DLD1 (cell line): ENCODE measurements around the gene SDK2.

Source experiments
- in situ Hi-C: cut with HindIII; loops from 2 replicates; pipeline ENCODE4 v1.10.0; 2017; ENCODE audit warnings: low sequenced_read_pairs

Gene SDK2

DNA sequence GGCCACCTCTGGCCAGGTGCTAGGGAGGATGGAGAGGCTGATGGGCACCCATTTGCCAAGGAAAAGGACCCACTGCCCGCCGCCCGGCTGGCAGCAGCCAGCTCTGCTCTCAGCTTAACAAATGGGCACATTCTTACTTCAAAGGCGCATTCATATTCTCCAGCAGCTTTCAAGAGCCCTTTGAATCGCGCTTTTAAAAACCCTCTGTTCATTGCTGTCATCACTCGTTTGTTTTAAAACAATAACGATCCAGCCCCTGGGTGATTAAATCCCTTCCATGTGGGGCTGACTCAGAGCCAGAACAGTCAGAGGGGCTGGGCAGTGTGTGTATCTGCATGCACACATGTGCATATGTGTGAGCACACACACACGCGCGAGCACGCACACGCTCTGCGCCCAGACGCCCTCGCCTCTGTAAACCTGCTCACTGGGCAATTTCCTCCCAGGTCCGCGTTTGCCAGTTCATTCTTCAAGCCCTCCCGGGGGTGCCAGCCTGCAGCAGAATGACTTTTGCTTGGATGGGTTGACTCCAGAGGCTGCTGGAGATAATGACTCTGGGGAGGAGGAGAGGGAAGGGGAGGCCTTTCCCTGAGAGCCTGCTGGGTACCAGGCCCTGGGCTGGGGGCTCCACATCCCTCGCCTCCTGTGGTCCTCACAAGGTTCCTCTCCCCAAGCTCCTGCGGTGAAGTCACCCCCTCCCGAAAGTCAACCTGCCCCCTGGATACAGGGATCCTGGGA, 133.1 kb downstream of the SDK2 start:
- in situ Hi-C loops, result no loop called here

DNA sequence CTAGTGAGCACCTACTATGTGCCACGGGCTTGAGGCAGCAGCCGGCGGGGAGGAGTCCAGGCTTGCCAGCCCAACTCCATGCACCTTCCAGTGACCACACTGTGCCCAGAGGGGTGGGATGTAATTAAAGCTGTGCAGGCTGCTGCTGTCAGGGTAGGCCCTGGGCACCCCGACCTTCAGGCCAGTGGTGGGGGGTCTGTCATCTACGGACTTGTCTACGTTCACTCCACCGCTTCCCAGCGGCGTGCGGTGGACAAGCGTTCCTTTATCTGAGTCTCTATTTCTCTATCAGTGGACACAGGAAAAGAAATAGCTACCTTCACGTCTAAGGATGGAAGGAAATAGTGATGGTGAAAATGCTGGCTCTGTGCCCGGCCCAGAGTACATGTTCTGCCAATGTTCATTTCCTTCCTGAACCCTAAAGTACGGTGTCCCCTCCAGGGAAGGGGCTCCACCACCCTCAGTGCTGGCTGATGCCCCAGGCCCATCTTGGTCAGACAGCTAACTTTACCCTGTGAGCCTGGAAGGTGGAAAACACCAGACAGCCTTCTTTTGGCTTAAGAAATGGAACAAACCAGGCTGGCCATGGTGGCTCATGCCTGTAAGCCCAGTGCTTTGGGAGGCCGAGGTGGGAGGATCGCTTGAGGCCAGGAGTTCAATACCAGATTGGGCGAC, 135.2 kb downstream of the SDK2 start:
- in situ Hi-C loops, result no loop called here

DNA sequence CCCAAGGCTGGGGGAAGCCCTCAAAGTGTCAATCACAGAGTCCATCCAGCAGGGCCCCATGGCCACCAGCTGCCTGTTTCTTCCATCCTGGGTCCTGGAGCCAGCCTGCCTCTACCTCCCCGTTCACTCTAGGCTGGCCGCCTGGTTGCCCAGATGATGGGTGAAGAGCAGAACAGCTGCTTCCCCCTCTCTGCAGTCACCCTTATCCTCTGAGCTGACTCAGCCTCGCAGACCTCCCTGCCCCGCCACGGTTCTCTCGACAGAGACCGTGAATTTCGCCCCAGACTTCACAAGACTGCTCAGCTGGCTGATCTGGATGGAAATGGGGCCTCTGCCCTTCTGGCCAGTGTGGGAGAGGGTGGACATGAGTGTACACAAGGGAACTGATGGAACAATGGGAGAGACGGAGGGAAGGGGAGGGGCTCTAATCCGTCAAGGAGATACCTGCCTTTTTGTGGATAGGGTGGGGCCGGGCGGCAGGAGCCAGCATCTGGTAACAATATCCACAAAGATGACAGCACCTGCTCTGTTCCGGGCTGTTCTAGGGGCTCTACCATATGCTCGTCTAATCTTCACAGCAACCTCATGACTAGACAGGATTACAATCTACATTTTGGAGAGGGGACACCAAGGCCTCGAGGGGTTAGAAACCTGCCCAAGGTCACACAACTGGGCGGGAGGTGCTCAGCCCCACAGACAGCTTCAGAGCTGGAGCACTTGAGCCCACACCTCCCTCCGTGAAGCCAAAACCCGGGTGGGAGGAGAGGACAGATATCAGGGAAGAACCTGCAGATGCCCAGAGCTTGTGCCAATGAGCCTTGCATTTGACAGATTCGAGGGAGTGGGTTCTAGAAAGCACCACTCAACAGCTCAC, 136.0 kb downstream of the SDK2 start:
- in situ Hi-C loops, result no loop called here

DNA sequence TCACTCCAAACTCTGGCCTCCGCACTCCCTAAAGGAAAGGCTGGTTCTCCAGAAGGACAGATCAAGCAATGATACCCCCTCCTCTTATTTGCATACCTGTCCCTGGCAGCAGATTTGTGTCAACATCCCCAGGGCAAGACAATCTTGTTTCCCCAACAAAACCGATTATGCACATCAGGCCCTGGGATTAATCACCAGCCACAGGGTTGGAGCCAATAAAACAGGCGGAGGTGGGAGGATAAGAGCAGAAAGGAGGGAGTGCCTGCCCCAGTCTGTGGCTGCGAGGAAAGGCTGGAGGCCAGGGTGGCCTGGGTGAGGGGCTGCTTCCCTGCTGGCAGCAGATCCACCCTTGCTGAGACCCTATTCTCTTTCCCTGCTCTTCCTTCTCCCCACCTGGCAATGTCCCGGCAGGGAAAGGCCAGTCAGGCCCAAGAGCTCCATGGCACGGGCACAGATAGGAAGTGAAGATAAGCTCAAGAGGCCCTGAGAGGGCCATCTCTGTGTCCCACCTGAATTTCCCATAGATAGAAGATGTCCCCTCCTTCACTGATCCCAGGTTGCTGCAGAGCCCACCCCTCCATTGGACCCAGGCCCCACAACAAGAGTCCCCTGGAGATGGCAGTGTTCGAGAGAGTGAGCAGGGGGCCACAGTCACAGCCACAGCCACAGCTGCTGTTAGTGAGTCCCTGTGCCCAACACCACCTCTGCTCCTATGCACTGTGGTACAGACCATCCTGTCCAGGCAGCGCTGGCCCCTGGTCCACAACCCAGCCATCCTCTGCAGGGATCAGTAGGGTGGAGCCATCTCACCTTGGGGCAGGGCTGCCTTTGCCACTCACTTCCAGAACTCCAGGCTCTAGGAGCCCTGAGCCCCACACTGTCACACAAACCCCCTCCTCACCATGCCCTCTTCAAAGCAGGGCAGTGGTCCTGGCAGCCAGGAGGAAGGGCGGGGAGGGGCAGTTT, 137.5 kb downstream of the SDK2 start:
- in situ Hi-C loops, result no loop called here

DNA sequence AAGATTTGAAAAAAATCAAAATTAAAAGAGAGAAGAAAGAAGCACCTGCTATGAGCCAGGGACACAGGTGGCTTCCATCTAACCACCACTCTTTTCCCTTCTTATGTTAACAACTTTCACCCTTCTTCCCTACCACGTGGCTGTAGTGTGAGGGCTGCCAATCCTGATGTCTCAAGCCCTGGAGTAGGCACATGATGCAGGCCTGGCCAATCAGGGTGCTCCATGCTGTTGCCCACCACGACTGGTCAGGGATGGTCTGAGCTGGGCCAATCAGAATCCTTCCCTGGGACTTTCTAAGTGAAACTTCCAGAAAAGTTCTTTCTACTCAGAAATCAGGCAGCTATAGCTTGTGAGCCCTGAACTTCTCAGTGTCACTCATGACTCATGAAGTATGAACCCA, 140.7 kb downstream of the SDK2 start:
- in situ Hi-C loops, result no loop called here

DNA sequence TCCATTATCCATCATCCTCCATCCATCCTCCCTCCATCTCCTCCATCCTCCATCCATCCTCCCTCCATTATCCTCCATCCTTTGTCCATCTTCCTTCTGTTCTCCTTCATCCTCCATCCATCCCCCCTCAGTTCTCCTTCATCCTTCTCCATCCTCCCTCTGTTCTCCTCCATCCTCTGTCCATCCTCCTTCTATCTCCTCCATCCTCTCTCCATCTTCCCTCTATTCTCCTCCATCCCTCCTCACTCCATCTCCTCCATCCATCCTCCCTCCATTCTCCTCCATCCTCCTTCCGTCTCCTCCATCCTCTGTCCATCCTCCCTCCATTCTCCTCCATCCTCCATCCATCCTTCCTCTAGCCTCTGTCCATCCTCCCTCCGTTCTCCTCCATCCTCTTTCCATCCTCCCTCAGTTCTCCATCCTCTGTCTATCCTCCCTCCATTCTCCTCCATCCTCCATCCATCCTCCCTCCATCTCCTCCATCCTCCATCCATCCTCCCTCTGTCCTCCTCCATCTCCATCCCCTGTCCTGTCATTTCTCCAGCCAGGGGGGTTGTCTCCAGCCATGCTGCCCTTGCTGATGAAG, 143.7 kb downstream of the SDK2 start:
- in situ Hi-C loops, result no loop called here

DNA sequence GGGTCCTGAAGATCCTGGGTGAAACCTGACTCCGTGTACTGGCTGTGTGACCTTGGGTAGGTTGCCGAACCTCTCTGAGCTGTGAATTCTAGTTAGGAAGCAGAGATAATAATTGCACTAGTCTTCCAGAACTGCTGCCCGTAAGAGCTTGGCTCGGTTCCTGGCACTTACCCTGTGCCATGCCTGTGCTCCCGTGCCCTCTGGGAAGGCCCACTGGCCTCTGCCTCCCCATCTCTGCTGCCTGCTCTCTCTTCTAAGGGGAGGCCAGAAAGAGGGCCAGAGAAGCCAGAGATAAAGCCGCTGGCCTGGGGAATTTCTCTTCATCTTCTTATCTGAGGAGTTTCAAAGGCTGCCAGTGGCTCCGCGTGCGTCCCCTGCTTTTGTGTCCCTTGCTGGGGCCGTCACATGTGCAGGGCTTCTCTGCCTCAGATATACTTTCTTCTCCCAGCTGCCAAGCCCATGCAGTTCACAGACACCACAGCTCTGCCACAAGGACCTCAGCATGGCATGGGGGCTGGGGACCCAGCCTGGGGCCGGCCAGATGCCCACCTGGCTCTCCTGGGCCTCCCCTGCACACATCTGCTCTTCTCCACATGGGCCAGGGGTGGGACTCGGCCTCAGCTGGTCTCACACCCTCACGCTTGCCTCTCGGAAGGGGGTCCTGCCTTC, 145.2 kb downstream of the SDK2 start:
- in situ Hi-C loops, result no loop called here

DNA sequence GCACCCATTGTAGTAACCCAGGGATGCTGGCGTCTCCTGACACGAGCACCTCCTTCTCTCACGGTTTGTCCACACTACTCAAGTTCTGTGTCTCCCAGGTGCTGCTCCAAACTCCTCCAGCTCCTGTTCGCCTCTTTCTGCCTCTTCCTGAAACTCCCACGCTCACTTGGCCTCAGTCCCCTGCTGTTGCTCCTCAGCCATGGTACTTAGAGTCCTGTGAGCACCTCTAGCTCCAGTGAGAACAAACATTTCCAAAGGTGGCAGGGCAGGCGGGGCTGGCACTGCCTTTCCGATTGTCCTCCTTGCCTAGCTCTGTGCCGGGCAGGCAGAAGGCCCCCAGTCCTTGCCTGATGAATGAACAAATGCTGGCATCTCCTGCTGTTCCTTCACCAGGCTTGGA, 146.1 kb downstream of the SDK2 start:
- in situ Hi-C loops, result no loop called here

DNA sequence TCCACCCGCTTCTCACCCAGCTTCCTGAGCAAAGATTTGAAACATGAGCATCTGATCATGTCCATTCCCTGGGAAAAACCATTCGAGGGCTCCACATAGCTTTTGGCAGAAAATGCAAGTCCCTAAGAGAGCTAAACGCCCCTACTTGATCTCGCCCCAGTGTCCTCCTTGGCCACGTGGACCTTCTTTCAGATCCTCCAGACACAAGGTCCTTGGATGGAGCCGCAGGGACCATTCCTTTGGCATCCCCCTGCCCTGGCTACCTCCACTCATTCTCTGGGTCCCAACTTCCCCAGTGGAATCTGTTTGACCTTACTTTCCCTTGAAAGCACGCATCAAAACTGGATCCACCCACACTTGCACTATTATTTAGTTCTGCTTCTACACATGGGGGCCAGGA, 146.5 kb downstream of the SDK2 start:
- in situ Hi-C loops, result no loop called here

DNA sequence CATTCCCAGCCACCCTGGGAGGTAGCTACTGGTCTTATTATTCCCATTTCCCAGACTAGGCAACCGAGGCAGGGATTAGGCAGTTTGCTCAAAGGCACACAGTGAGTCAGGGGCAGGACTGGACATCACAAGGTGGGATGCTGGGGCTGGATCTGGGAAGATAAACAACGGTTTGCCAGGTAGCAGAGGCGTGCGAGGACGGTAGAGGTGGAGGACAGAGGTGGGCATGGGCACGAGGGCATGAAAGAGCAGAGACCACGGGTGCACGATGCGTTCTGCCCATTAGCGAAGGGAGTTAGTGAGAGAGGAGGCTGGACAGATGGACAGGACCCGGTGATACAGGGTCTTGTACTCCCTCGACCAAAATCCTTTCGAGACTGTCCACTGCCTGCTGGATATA, 148.0 kb downstream of the SDK2 start:
- in situ Hi-C loops, result no loop called here

DNA sequence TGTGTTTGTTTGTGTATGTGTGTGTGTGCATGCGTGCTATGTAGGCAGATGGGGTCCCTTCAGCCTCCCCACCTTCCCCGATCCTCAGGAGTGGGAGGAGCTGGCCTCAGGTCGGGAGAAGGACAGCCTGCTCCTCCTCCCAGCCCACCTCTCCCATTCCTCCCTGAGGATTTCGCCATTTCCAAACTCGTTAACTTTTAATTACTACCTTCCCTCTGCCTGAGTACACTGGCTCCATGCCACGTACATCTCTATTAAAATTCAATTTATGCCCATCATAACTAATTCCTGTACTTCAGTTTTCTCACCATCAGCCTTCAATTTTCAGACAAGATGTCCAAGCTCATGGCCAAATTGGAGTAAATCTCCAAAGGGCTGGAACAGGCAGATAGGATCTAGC, 148.6 kb downstream of the SDK2 start:
- in situ Hi-C loops, result no loop called here

DNA sequence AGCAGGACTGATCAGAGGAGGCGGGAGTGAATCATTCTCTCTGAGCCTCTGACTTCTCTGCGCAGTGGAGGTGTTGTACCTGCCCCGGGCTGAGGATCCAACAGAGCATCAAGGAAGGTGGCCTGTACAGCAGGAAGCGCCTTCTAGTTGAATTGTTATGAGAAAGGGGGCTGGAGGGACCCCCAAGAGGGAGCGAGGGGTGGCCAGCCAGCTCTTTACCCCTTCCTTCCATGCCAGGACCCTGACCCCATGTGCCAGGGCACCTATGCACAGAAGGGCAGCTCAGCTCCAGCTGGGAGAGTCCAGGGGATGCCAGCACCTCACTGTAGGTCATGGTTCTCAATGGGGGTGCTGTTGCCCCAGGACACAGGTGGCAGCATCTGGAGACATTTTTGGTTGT, 149.3 kb downstream of the SDK2 start:
- in situ Hi-C loops, result no loop called here

DNA sequence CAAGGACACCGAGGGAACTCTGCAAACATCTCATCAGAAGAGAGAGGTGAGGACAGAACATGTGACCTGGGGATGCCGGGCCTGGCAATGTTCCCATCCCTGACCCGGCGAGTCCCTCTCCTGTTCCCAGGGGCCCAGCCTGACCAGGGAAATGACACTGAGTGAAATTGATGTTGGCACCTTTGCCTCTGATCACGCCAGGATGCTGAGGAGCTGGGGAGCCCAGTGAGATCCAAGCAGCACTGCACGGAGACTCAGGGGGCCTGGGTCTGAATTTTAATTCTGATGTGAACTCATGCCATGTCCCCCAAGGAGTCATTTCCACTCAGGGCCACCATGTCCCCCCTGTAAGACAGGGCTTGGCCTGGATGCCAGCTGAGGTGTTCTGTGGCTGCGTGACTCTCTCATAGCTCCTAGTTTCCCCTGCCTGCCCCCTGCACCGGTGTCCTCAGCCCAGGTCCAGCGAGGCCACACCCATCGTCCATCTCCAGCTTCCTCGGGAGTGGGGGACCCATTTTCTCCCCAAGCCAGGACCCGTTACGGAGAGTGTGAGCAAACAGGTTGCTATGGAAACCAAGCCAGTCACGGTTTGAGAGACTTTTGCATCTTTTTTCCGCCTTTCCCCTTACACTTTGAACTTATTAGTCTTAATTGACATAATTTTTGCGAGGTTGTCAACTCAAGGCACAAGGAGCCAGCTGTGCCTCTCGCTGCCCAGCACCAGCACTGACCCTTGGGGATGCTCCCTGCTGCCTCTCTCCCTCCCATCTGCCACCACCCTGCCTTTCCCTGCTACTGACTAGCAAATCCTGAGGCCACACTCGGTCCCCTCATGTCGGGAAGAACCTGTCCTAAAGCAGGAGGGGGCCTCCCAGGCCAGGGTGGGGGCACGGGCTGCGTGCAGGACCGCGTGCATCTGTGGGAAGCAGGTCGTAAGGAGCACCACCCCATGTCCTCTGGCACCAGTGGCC, 150.0 kb downstream of the SDK2 start:
- in situ Hi-C loops, result no loop called here

DNA sequence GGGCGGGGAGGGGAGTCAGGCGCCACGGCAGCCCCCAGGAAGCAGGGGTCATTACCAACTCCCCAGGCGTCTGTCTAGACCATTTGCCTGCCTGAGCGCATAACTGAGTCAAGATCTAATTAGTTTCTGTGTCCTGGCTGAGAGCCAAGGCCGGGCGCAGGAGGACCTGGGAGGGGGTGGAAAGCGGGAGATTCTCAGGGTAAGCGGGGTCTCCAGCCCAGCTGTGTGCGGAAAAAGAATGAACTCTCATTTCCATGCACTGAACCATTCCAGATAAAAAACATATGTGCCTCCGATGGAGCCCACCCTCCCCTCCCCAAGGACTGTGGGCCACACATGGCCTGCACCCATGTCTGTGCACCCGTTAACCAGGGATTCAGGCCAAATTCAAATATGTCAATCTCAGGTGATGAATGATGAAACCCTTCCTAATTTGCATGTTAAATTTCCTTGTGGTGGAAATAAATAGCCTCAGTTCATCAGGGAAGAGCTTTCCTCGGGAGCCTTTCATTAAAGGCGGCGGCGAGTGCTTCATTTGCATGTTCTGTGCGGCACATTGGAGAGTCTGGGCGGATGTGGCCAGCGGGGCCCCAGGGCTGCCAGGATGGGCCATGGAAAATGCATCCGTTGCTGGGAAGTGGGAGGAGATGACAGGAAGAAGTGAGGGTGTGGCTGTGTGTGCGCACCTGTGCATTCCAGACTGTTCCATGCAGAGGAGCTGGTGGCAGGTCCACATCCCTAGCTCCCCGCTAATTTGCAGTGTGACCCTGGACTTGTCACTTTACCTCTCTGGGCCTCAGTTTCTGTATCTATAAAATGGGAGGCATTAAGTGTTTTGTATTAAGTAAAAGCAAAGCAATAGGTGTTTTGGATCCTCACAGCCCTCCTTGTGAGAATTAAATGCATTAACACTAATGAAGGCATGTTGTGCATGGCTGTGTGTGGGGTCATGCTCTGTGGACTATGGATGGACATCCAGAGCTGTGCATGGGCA, 151.1 kb downstream of the SDK2 start:
- in situ Hi-C loops, result no loop called here

DNA sequence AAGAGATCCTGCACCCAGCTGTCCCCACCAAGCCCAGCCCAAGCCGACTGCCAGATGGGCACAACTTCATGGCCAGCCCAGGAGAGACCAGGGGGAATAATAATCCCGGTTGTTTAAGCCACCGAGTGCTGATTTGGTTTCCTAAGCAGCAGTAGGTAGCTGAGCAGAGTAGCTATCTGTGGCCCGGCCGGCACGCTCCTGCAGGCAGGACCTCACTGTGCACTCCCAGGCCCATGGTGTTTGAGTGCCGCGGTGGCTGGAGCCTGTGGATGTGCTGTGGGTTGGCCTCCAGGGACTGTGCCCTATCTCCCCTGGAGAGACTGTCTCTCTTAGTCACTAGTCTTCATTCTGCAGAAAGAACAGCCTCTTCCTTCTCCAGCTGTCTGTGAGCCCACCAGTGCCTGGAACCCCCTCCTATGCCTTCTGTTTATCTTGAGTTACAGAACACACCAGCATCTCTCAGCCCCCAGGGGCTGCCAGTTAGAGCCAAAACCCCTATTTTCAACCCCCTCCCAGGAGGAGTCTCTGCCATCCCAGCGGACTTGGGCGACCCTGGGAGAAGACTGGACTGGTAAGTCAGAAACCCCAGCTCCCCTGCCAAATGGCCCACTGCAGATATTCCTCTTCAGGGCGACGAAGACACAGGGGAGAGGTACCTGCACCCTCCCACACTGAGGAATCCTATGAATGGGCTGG, 152.0 kb downstream of the SDK2 start:
- in situ Hi-C loops, result no loop called here

DNA sequence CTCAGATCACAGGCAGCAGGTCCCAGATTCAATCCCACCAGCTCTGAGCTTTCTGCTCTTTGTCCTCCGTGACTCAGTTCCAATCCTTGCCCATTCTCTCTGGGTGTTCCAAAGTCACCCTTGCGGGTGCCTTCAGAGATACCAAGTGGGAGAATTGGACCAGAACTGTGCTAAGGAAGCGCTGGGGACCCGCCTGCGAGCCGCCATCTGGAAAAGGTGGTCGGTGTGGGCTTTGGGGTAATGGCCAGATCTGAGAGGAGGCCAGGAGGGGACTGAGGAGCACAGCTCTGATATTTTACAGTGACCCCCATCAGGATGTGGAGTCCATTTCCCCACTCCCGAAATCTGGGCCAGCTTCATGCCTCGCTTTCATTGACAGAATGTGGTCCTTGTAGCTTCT, 152.6 kb downstream of the SDK2 start:
- in situ Hi-C loops, result no loop called here

DNA sequence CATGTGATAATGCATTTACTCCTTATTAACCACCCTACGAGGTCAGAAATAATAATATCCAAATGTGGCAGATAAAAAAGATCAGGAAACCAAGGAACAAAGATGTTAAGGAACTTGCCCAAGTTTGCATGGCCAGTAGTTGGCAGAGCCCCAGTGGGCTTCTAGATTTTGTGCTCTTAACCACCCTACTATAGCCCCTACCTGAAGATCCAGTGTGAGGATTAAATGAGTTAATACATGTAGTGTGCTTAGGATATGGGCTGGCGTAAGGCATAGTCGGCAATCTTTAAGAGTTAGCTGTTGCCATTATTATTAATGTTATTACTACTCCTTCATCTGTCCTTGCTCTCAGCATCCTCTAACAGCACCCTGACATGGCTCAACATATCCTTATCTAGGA, 153.4 kb downstream of the SDK2 start:
- in situ Hi-C loops, result no loop called here
